ENCODE measurements around the gene NAALADL2. TPM values are rescaled to one million over a fixed set of nuclear protein-coding genes. Genes with fewer than 3 reads are reported as not detected.

Gene NAALADL2
- total RNA-seq, 1 donor from 2014 or later = 10.4 TPM

GRCh38 chr3:175224051-175224450, 364.9 kb downstream of the NAALADL2 start:
- Mint-ChIP-seq H3K27me3 (no peaks in the 10 kb centered on the region), H3K4me3 (ENCODE audit: low read depth) (no peak overlapping the region), H3K4me1 (ENCODE audit: low read depth) (peaks cover 8% of the 10 kb centered on the region), H3K36me3 (ENCODE audit: insufficient read depth) (no peaks in the 10 kb centered on the region), H3K9me3 (ENCODE audit: low read depth) (peaks cover 5% of the 10 kb centered on the region), H3K27ac (no peak overlapping the region)
- TF ChIP-seq CTCF (IDR thresholded peaks at IDR 0.05; ENCODE audit: unreplicated experiment) = no peak
- DNase-seq (ENCODE audit: low spot score, unreplicated experiment) = no peak

- no peak for DNase-seq (ENCODE audit: low spot score, unreplicated experiment)
- Mint-ChIP-seq H3K27ac (no peak overlapping the region), H3K4me1 (ENCODE audit: low read depth) (peaks cover 8% of the 10 kb centered on the region), H3K27me3 (no peaks in the 10 kb centered on the region), H3K36me3 (ENCODE audit: insufficient read depth) (no peaks in the 10 kb centered on the region), H3K4me3 (ENCODE audit: low read depth) (no peak overlapping the region), H3K9me3 (ENCODE audit: low read depth) (peaks cover 5% of the 10 kb centered on the region)
- TF ChIP-seq CTCF (IDR thresholded peaks at IDR 0.05; ENCODE audit: unreplicated experiment) = no peak
Measured at GRCh38 chr3:175226444-175226843, 367.3 kb downstream of the NAALADL2 start.

GRCh38 chr3:175227126-175227525, 368.0 kb downstream of the NAALADL2 start:
- Mint-ChIP-seq H3K9me3 (ENCODE audit: low read depth) (peaks cover 5% of the 10 kb centered on the region), H3K4me1 (ENCODE audit: low read depth) (peaks cover 8% of the 10 kb centered on the region), H3K4me3 (ENCODE audit: low read depth) (no peak overlapping the region), H3K27me3 (no peaks in the 10 kb centered on the region), H3K27ac (no peak overlapping the region), H3K36me3 (ENCODE audit: insufficient read depth) (no peaks in the 10 kb centered on the region)
- no peak for TF ChIP-seq CTCF (IDR thresholded peaks at IDR 0.05; ENCODE audit: unreplicated experiment)
- no peak for DNase-seq (ENCODE audit: low spot score, unreplicated experiment)

GRCh38 chr3:175233957-175234940, 375.1 kb downstream of the NAALADL2 start:
- DNase-seq (ENCODE audit: low spot score, unreplicated experiment) = no peak
- H3K4me1 Mint-ChIP-seq (ENCODE audit: low read depth) = peaks cover 5% of the 10 kb centered on the region
- no peaks in the 10 kb centered on the region for H3K27me3 Mint-ChIP-seq
- no peaks in the 10 kb centered on the region for H3K9me3 Mint-ChIP-seq (ENCODE audit: low read depth)
- no peak overlapping the region for H3K4me3 Mint-ChIP-seq (ENCODE audit: low read depth)
- no peaks in the 10 kb centered on the region for H3K36me3 Mint-ChIP-seq (ENCODE audit: insufficient read depth)
- H3K27ac Mint-ChIP-seq = no peak overlapping the region
- no peak for TF ChIP-seq CTCF (IDR thresholded peaks at IDR 0.05; ENCODE audit: unreplicated experiment)

- no peak overlapping the region for H3K4me3 Mint-ChIP-seq (ENCODE audit: low read depth)
- H3K27ac Mint-ChIP-seq = no peak overlapping the region
- no peaks in the 10 kb centered on the region for H3K9me3 Mint-ChIP-seq (ENCODE audit: low read depth)
- no peaks in the 10 kb centered on the region for H3K27me3 Mint-ChIP-seq
- no peaks in the 10 kb centered on the region for H3K36me3 Mint-ChIP-seq (ENCODE audit: insufficient read depth)
- H3K4me1 Mint-ChIP-seq (ENCODE audit: low read depth) = peaks cover 5% of the 10 kb centered on the region
- no peak for TF ChIP-seq CTCF (IDR thresholded peaks at IDR 0.05; ENCODE audit: unreplicated experiment)
- DNase-seq (ENCODE audit: low spot score, unreplicated experiment) = no peak
Measured at GRCh38 chr3:175238801-175239200, 379.7 kb downstream of the NAALADL2 start.
